Heart left ventricle (tissue), 16 donors: ENCODE results near the gene GLDC. TPM values are rescaled to one million over a fixed set of nuclear protein-coding genes. Genes with fewer than 3 reads are reported as not detected.

Experiments used
- ATAC-seq, 4 donors: fragments of 200-7000 bp; cut with Tn5 transposase; one replicate each; pipeline ENCODE4 v1.9.1; 2020 to 2022; ENCODE audit warnings: moderate library complexity in 4 of 4, mild to moderate bottlenecking in 3 of 4, moderate number of reproducible peaks in 1 of 4
- DNase-seq, 5 donors: peaks; one replicate each; pipeline ENCODE4 v3.0.0-alpha.2; 2020
- H3K27ac ChIP-seq, 12 donors: fragments of 200-600 bp; sonication (generic) in 4 of 12; one replicate each; pipeline versions ENCODE4 v1.5.0 to v1.8.0; 2016 to 2022; ENCODE audit warnings: mild to moderate bottlenecking in 2 of 12
- H3K27me3 ChIP-seq, 9 donors: fragments of 200-600 bp; sonication (generic) in 2 of 9; one replicate each; pipeline versions ENCODE4 v1.5.1 to v1.8.0; 2016 to 2022; ENCODE audit warnings: mild to moderate bottlenecking in 3 of 9
- H3K36me3 ChIP-seq, 9 donors: fragments of 200-600 bp; sonication (generic) in 2 of 9; one replicate each; pipeline versions ENCODE4 v1.5.0 to v1.8.0; 2018 to 2022; ENCODE audit warnings: mild to moderate bottlenecking in 2 of 9
- H3K4me1 ChIP-seq, 12 donors: fragments of 200-600 bp; sonication (generic) in 4 of 12; one replicate each; pipeline versions ENCODE4 v1.5.0 to v1.8.0; 2016 to 2022; ENCODE audit warnings: mild to moderate bottlenecking in 3 of 12
- H3K4me3 ChIP-seq, 12 donors: fragments of 200-600 bp; sonication (generic) in 4 of 12; one replicate each; pipeline versions ENCODE4 v1.5.0 to v1.8.0; 2017 to 2022; ENCODE audit warnings: mild to moderate bottlenecking in 9 of 12, moderate library complexity in 4 of 12
- H3K9me3 ChIP-seq, 12 donors: fragments of 200-600 bp; sonication (generic) in 4 of 12; one replicate each; pipeline versions ENCODE4 v1.5.0 to v1.8.0; 2016 to 2022; ENCODE audit warnings: mild to moderate bottlenecking in 1 of 12
- POLR2A ChIP-seq, 2 donors: fragments of 450-650 bp; IDR thresholded peaks; one replicate each; pipeline ENCODE4 v1.6.1; 2017; ENCODE audit warnings: antibody characterized with exemption in 2 of 2, mild to moderate bottlenecking in 2 of 2, moderate library complexity in 2 of 2
- WGBS, 4 donors: extraction: QIAGEN DNeasy Blood & Tissue Kit in 2 of 4; methylation state at CpG; one replicate each; pipeline versions ENCODE4 v1.1.5 to v1.1.7; 2013 to 2018; 5-methylcytosine and 5-hydroxymethylcytosine counted together
- intact Hi-C, 10 donors: fragments of 100-400 bp; cut with DNase I; formaldehyde crosslinking; loops; one replicate each; pipeline versions ENCODE4 v1.11.1 to v1.14.2; 2022
- polyA plus RNA-seq, 2 donors: library from polyadenylated mRNA; stranded (reverse); fragments of 200-250 nt; gene quantifications; one replicate each; pipeline ENCODE4 v1.2.3, GENCODE V29; 2013
- total RNA-seq, 9 donors: library from RNA; depleted of rRNA in 2 of 9; stranded (reverse); fragments of >200 nt in 2 of 9; fragmentation: NEBNext Ultra II Directional in 3 of 9; extraction: Animal tissue kit (Norgen Biotek cat#: 25700) in 3 of 9; gene quantifications; one replicate each; pipeline versions ENCODE4 v1.1.0 to v1.2.4, GENCODE V29; 2016 to 2023
- TF ChIP-seq, protein P1 (sequence below), 12 donors: fragments of 200-600 bp; sonication (generic) in 4 of 12; IDR thresholded peaks; one replicate each; pipeline versions ENCODE4 v1.5.0 to v1.8.0; 2018 to 2022; ENCODE audit warnings: antibody characterized with exemption in 12 of 12, mild to moderate bottlenecking in 5 of 12
- donor health status: ischemic (EF 13 %, LVEDD 7.1; RV severe dilation, severe dysfunction).
- donor health status: healthy with polysubstance abuse.
- donor health status: DM: no; HTN: yes; CAD: no.
- donor health status: DM: no; HTN: no; CAD: no.
- donor health status: ischemic (EF 25% LVEDD 6.9; RV normal size, moderate dysfunction).
- donor health status: ischemic (EF 25% LVEDD 5.7; RV mildly dilated, moderate dysfunction).
- donor health status: healthy.
- donor health status: DM: yes; HTN: yes; CAD: no.
- donor health status: ischemic (EF 35%, LVEDD 5.7; RV mildly dilated, moderate dysfunction).
- donor health status: nonischemic (EF 11% LVEDD 7.7; RV severe dilation, severe dysfunction).
- donor health status: DM: yes; HTN: yes; CAD: no.
- donor health status: PGD.
- donor health status: ischemic (EF 29% LVEDD 5.4; RV normal size, mild dysfunction).
- donor health status: nonischemic (EF 23%, LVEDD 6.1; RV moderate dilation, normal function).

The GLDC gene
- total and polyA plus RNA-seq, 11 donors = 0.26 to 0.53 TPM; not detected in 9

DNA sequence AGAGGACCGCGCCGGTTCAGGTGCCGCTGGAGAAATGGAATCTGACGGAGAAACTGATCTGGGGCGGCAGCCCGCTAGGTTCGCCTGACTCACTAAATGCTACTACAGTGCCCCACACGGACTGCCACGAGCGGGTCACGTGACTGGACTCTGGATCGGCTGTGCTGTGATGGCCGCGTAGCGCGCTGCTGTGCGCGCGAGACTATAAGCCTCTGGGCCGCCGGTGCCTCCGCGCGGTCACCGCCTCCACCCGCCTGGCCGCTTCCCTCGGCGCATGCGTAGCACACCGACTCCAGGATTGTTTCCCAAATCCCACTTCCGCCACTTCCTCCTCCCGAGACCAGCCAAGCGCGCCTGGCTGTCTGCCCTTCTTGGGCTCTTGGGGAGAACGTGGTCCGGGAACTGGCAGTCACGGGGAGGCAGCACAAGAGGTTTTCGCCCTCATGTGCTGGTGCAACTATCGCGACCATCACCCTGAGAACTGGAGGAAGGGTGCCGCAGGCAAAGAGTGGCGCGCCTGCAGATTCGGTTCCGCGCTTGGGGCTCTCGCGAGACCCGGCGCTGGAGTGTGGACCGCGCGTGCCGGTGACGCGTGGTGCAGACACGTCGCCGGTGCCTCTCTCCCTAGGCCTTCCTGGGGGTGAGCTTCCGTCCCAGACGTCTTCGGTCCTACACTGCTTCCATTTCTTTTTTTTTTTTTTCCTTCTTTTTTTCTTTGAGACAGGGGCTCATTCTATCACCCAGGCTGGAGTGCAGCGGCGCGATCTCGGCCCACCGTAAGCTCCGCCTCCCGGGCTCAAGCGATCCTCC lies 35.8 kb upstream of the GLDC start:
- peak; percentile 98 to 99 (median 99) for ATAC-seq
- intact Hi-C loops = loop anchor here in 5 of 10 donors (1.0 to 10.0 kb wide), 7 partner anchors 23 to 1054 kb away; partner anchors contain the start of genes KDM4C (in 4 of the 5), UHRF2 (in 3 of the 5) and RIC1 (in 2 of the 5)

DNA sequence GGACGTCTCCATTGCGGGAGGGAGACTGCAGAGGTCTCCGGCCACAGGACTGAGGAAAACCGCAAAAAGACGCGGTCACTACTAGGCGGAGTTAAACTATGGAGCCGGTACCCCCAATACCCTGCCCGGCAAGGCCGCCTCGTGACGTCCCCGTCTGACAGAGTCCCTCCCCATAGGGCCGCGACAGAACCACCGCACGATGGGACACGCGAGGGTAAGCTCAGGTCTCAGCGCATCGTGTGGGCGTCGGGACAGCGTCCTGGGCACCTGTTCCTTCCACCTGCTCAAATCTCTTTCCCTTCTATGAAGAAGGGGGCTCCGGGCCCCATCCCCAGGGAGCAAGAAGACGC lies 35.2 kb upstream of the GLDC start:
- ATAC-seq = peak; percentile 38 to 62 (median 52)
- peak overlapping the region; percentile 41 to 81 (median 66) for H3K4me3 ChIP-seq
- TF ChIP-seq, protein P1, sequence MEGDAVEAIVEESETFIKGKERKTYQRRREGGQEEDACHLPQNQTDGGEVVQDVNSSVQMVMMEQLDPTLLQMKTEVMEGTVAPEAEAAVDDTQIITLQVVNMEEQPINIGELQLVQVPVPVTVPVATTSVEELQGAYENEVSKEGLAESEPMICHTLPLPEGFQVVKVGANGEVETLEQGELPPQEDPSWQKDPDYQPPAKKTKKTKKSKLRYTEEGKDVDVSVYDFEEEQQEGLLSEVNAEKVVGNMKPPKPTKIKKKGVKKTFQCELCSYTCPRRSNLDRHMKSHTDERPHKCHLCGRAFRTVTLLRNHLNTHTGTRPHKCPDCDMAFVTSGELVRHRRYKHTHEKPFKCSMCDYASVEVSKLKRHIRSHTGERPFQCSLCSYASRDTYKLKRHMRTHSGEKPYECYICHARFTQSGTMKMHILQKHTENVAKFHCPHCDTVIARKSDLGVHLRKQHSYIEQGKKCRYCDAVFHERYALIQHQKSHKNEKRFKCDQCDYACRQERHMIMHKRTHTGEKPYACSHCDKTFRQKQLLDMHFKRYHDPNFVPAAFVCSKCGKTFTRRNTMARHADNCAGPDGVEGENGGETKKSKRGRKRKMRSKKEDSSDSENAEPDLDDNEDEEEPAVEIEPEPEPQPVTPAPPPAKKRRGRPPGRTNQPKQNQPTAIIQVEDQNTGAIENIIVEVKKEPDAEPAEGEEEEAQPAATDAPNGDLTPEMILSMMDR (IDR thresholded peaks at IDR 0.05) = no peak
- TF ChIP-seq POLR2A (IDR thresholded peaks at IDR 0.05) = no peak
- no peaks in the 10 kb centered on the region for H3K27me3 ChIP-seq
- intact Hi-C loops = loop anchor here in 5 of 10 donors (1.0 to 10.0 kb wide), 7 partner anchors 24 to 1053 kb away; partner anchors contain the start of genes KDM4C (in 4 of the 5), UHRF2 (in 3 of the 5) and RIC1 (in 2 of the 5)
- 1 to 5% (median 2%) methylated on average over 8 to 26 of the region's 26 CpGs for WGBS, 4 donors
- peak in 4 of 5 donors; percentile 34 to 83 (median 74) for DNase-seq
- H3K36me3 ChIP-seq = no peaks in the 10 kb centered on the region
- no peaks in the 10 kb centered on the region for H3K9me3 ChIP-seq
- peaks cover 0 to 29% (median 8%) of the 10 kb centered on the region in 12 donors for H3K4me1 ChIP-seq
- peak overlapping the region; percentile 77 to 100 (median 95) for H3K27ac ChIP-seq

More for the DNA sequence above, 35.8 kb upstream of the GLDC start:
- Histone ChIP-seq H3K9me3 (no peaks in the 10 kb centered on the region), H3K27ac (peak overlapping the region; percentile 77 to 100 (median 95)), H3K4me3 (peak overlapping the region; percentile 41 to 81 (median 66)), H3K27me3 (no peaks in the 10 kb centered on the region), H3K36me3 (no peaks in the 10 kb centered on the region), H3K4me1 (peaks cover 0 to 29% (median 10%) of the 10 kb centered on the region in 12 donors)
- WGBS, 4 donors = 0% methylated on average over 55 to 72 of the region's 72 CpGs
- TF ChIP-seq, protein P1 (IDR thresholded peaks at IDR 0.05) = peak in 1 of 12 donors; percentile 6
- TF ChIP-seq POLR2A (IDR thresholded peaks at IDR 0.05) = peak in 1 of 2 donors; percentile 69
- DNase-seq = peak; percentile 96 to 99 (median 98)

DNA sequence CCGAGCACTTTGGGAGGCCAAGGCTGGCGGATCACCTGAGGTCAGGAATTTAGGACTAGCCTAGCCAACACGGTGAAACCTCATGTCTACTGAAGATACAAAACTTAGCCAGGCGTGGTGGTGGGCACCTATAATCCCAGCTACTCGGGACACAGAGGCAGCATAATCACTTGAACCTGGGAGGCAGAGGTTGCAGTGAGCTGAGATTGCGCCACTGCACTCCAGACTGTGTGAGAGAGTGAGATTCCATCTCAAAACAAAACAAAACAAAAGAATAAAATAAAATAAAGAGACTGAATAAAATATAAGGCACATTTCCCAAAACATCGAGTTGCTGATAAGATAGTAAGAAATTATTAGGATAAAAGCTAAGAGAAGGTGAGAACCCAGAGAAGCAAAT lies 32.3 kb upstream of the GLDC start:
- no peak for DNase-seq
- 87 to 93% (median 88%) methylated on average over 7 of the region's 7 CpGs for WGBS, 4 donors
- ATAC-seq = no peak
- Histone ChIP-seq H3K36me3 (no peaks in the 10 kb centered on the region), H3K9me3 (no peaks in the 10 kb centered on the region), H3K4me3 (no peak overlapping the region), H3K27ac (no peak overlapping the region), H3K27me3 (no peaks in the 10 kb centered on the region), H3K4me1 (peaks cover 0 to 18% (median 8%) of the 10 kb centered on the region in 12 donors)
- TF ChIP-seq, protein P1 (IDR thresholded peaks at IDR 0.05) = no peak
- TF ChIP-seq POLR2A (IDR thresholded peaks at IDR 0.05) = no peak
- intact Hi-C loops = no loop called here

DNA sequence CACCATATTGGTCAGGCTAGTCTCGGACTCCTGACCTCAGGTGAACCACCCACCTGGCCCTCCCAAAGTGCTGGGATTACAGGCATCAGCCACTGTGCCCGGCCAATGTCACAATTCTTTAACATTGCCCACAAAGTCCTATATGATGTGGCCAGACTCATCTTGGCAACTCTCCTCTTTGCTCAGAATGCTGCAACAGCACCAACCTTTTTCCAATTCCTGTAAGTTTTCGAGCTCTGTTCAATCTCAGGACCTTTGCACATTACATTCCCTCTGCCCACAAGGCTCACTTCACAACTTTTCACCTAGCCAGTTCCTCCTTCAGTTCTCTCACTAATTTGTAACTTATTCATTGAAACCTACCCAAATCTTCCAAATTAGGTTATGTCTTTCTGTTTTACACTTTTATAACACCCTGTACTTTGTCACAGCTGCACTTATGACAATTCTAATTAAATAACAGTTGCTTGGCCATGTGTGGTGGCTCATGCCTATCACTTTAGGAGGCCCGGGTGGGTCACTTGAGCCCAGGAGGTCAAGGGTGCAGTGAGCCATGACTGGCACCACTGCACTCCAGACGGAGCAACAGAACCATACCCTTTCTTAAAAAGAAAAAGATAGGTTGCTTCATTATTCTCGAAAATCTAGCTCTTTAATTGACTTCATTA lies 30.9 kb upstream of the GLDC start:
- ATAC-seq (no peak), DNase-seq (no peak)
- Histone ChIP-seq H3K27ac (no peak overlapping the region), H3K27me3 (no peaks in the 10 kb centered on the region), H3K9me3 (no peaks in the 10 kb centered on the region), H3K36me3 (no peaks in the 10 kb centered on the region), H3K4me3 (no peak overlapping the region), H3K4me1 (peaks cover 0 to 9% (median 1%) of the 10 kb centered on the region in 12 donors)
- 80 to 90% (median 86%) methylated on average over 6 of the region's 6 CpGs for WGBS, 4 donors
- no peak for TF ChIP-seq POLR2A (IDR thresholded peaks at IDR 0.05)
- TF ChIP-seq, protein P1 (IDR thresholded peaks at IDR 0.05) = no peak
- intact Hi-C loops = no loop called here
